Left renal pelvis (tissue), 4 donors: Measurements from ENCODE around the gene BCCIP. TPM values are rescaled to one million over a fixed set of nuclear protein-coding genes. Genes with fewer than 3 reads are reported as not detected.

Source experiments
- DNase-seq, 4 donors: peaks; one replicate each; pipeline ENCODE4 v3.0.0-alpha.2; 2013; ENCODE audit warnings: low read depth in 4 of 4, low spot score in 3 of 4
- polyA plus RNA-seq, 4 donors: library from polyadenylated mRNA; unstranded; fragments of 120-200 nt; gene quantifications; one replicate each; pipeline ENCODE4 v1.2.1, GENCODE V29; 2013; ENCODE audit not compliant: insufficient read length in 4 of 4

Gene BCCIP
- polyA plus RNA-seq, 4 donors: 67.5 to 113 (median 90.5) TPM

- no peak for DNase-seq
Observed at GRCh38 chr10:125883211-125883610, 59.9 kb downstream of the BCCIP start.

Other genes with a start within 250 kb of the BCCIP start
- gene TEX36, start 140.4 kb upstream of the BCCIP start, polyA plus RNA-seq: not detected
- gene EDRF1, start 103.8 kb upstream of the BCCIP start, polyA plus RNA-seq: 10 to 100 TPM; 33.8 to 47.7 (median 36.1) TPM
- under 1 TPM; 0.24 to 0.49 (median 0.36) TPM for gene MMP21, start 47.7 kb upstream of the BCCIP start, polyA plus RNA-seq
- 10 to 100 TPM; 44.4 to 63.2 (median 58.4) TPM for gene UROS, start 288 bp upstream of the BCCIP start, polyA plus RNA-seq
- 10 to 100 TPM; 15.8 to 26.8 (median 22.5) TPM for gene DHX32, start 57.7 kb downstream of the BCCIP start, polyA plus RNA-seq
- 10 to 100 TPM in 1 of 4 donors, 1 to 10 TPM in 3; 2.5 to 11.4 (median 8.3) TPM for gene FANK1, start 73.0 kb downstream of the BCCIP start, polyA plus RNA-seq